Progenitor cell of endocrine pancreas (in vitro differentiated cells): ENCODE data around the gene MLLT3. TPM values are rescaled to one million over a fixed set of nuclear protein-coding genes. Genes with fewer than 3 reads are reported as not detected.

ENCODE experiments used
- DNase-seq: peaks from one replicate; pipeline ENCODE4 v3.0.0; 2021; ENCODE audit warnings: low spot score; ENCODE audit not compliant: unreplicated experiment
- H3K27ac Mint-ChIP-seq: 2 replicates; pipeline ENCODE4 v1.8.0; 2021; ENCODE audit warnings: mild to moderate bottlenecking, moderate library complexity, mixed read lengths
- H3K27me3 Mint-ChIP-seq: 2 replicates; pipeline ENCODE4 v1.8.0; 2021; ENCODE audit warnings: mixed read lengths
- H3K36me3 Mint-ChIP-seq: 2 replicates; pipeline ENCODE4 v1.8.0; 2022; ENCODE audit warnings: mixed read lengths; ENCODE audit not compliant: insufficient read depth
- H3K4me1 Mint-ChIP-seq: 2 replicates; pipeline ENCODE4 v1.8.0; 2021; ENCODE audit warnings: low read depth, mixed read lengths
- H3K4me3 Mint-ChIP-seq: 2 replicates; pipeline ENCODE4 v1.8.0; 2021; ENCODE audit warnings: low read depth, mild to moderate bottlenecking, moderate library complexity, mixed read lengths
- H3K9me3 Mint-ChIP-seq: 2 replicates; pipeline ENCODE4 v1.8.0; 2021; ENCODE audit warnings: low read depth, mixed read lengths
- CTCF ChIP-seq: fragments of 200-600 bp; sonication (generic); IDR thresholded peaks from one replicate; pipeline ENCODE4 v1.5.0; 2021; ENCODE audit warnings: antibody characterized with exemption, mild to moderate bottlenecking; ENCODE audit not compliant: unreplicated experiment
- total RNA-seq: library from RNA; stranded (reverse); gene quantifications from 2 replicates; pipeline ENCODE4 v1.2.1, GENCODE V29; 2021

Gene MLLT3
- total RNA-seq, 1 donor from 2014 or later: 25.8 TPM

DNA sequence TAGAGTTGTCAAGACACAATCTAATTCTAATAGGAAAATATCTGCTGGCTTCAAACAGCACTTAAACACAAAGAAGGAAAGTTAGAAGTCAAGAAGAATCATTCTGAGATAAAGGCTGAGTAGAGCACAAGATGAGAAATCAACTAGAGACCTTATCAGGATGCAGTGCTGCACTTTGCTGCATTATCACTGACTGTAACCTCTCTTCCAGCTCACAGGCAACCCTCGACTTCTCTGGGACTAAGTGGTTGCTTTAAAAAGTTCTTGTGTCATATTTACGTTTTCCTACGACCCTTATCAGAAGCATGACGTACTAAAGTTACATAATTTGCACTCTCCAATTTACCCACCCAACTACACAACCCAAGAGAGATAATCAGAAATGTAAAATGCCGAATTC lies 176.1 kb downstream of the MLLT3 start:
- H3K4me3 Mint-ChIP-seq: no peak overlapping the region
- no peaks in the 10 kb centered on the region for H3K27me3 Mint-ChIP-seq
- TF ChIP-seq CTCF: no peak
- H3K36me3 Mint-ChIP-seq: no peaks in the 10 kb centered on the region
- no peak overlapping the region for H3K27ac Mint-ChIP-seq
- no peaks in the 10 kb centered on the region for H3K9me3 Mint-ChIP-seq
- DNase-seq: no peak
- H3K4me1 Mint-ChIP-seq: peaks cover 20% of the 10 kb centered on the region

- DNase-seq: no peak
- no peak for TF ChIP-seq CTCF
- H3K4me3 Mint-ChIP-seq: no peak overlapping the region
- H3K36me3 Mint-ChIP-seq: no peaks in the 10 kb centered on the region
- H3K27ac Mint-ChIP-seq: peak overlapping the region; percentile 8
- no peaks in the 10 kb centered on the region for H3K27me3 Mint-ChIP-seq
- H3K4me1 Mint-ChIP-seq: peaks cover 16% of the 10 kb centered on the region
- H3K9me3 Mint-ChIP-seq: no peaks in the 10 kb centered on the region
Observed at GRCh38 chr9:20442461-20443319, 179.6 kb downstream of the MLLT3 start.

- Mint-ChIP-seq H3K27me3 (no peaks in the 10 kb centered on the region), H3K36me3 (no peaks in the 10 kb centered on the region), H3K27ac (no peak overlapping the region), H3K9me3 (no peaks in the 10 kb centered on the region), H3K4me3 (no peak overlapping the region), H3K4me1 (peaks cover 11% of the 10 kb centered on the region)
- no peak for DNase-seq
- TF ChIP-seq CTCF: no peak
Observed at GRCh38 chr9:20441711-20442423, 180.4 kb downstream of the MLLT3 start.

- Mint-ChIP-seq H3K27ac (no peak overlapping the region), H3K4me1 (peaks cover 8% of the 10 kb centered on the region), H3K36me3 (no peaks in the 10 kb centered on the region), H3K4me3 (no peak overlapping the region), H3K9me3 (no peaks in the 10 kb centered on the region), H3K27me3 (no peaks in the 10 kb centered on the region)
- DNase-seq: no peak
- no peak for TF ChIP-seq CTCF
Observed at GRCh38 chr9:20441166-20441565, 181.1 kb downstream of the MLLT3 start.

GRCh38 chr9:20437476-20437875 lies 184.8 kb downstream of the MLLT3 start:
- Mint-ChIP-seq H3K27me3 (no peaks in the 10 kb centered on the region), H3K9me3 (no peaks in the 10 kb centered on the region), H3K4me1 (no peaks in the 10 kb centered on the region), H3K36me3 (no peaks in the 10 kb centered on the region), H3K4me3 (no peak overlapping the region), H3K27ac (no peak overlapping the region)
- no peak for TF ChIP-seq CTCF
- DNase-seq: no peak
